ENCODE data around the gene SULT6B1. TPM values are rescaled to one million over a fixed set of nuclear protein-coding genes. Genes with fewer than 3 reads are reported as not detected.

Gene SULT6B1
- total RNA-seq, 1 experiment from 2014 or later, result not detected

DNA sequence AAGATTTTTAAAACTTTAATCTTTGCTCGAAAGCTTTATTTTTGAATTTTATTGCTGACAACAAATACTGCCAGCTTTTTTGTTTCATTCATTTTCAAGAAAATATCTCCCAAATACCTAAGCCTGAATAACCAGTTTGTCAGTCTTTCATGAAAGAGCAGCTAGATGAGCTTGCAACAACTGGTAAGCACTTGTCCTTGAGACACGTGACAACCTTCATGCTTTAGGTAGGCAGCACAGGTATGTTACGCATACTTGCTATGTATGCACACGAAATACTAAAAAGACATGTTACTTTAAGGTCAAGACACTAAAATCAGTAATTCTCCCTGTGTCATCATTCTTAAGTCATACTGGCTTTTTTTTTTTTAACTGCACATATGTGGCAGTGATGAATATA is 30.6 kb upstream of the SULT6B1 start:
- intact Hi-C loops (cut with micrococcal nuclease; ENCODE audit: unreplicated experiment), result no loop called here
- no peak overlapping the region for H3K27ac Mint-ChIP-seq (ENCODE audit: unreplicated experiment)
- no TSS peak for BruUV-seq (replicated peaks)

DNA sequence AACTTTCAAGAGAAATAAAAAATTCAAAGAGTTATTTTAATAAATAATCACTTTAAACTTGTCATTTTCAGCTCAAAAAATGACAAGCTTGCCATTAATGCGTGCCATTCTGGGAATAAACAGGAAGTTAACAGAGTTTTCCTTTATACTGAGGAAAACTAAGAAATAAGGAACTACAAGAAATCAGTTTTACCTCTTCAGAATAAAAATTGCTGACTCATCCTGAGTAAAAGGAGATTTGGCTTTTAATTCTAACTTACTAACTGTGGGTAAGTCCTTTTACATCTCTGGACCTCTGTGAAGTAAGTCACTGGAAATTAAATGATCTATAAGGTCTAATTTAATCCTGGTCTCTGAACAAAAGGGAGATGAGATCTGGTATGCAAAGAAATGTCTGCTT is 26.8 kb upstream of the SULT6B1 start:
- CTCF ChIA-PET, result no interaction called here
- peaks cover 1% of the 10 kb centered on the region for H3K36me3 ChIP-seq (ENCODE audit: control insufficient read depth, insufficient read depth, low read length)
- TF ChIP-seq, protein P1, sequence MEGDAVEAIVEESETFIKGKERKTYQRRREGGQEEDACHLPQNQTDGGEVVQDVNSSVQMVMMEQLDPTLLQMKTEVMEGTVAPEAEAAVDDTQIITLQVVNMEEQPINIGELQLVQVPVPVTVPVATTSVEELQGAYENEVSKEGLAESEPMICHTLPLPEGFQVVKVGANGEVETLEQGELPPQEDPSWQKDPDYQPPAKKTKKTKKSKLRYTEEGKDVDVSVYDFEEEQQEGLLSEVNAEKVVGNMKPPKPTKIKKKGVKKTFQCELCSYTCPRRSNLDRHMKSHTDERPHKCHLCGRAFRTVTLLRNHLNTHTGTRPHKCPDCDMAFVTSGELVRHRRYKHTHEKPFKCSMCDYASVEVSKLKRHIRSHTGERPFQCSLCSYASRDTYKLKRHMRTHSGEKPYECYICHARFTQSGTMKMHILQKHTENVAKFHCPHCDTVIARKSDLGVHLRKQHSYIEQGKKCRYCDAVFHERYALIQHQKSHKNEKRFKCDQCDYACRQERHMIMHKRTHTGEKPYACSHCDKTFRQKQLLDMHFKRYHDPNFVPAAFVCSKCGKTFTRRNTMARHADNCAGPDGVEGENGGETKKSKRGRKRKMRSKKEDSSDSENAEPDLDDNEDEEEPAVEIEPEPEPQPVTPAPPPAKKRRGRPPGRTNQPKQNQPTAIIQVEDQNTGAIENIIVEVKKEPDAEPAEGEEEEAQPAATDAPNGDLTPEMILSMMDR (IDR thresholded peaks at IDR 0.05; ENCODE audit: insufficient read depth in 1 of 2, low read depth in 1 of 2, low read length in 1 of 2, severe bottlenecking in 1 of 2, unreplicated experiment in 1 of 2), result no peak
- POLR2A ChIA-PET, result no interaction called here
- intact Hi-C loops (cut with micrococcal nuclease; ENCODE audit: unreplicated experiment), result no loop called here
- H3K4me1 ChIP-seq, result no peaks in the 10 kb centered on the region
- no peaks in the 10 kb centered on the region for H3K27me3 ChIP-seq (replicated peaks; ENCODE audit: control insufficient read depth, insufficient read depth, low read length)
- BruUV-seq (replicated peaks), result no TSS peak
- no peak overlapping the region for H3K4me3 ChIP-seq (ENCODE audit: low read depth, low read length)
- H3K27ac Mint-ChIP-seq (ENCODE audit: unreplicated experiment), result no peak overlapping the region
- no peak for DNase-seq
- H3K9me3 Mint-ChIP-seq (ENCODE audit: unreplicated experiment), result no peaks in the 10 kb centered on the region
- no peaks in the 10 kb centered on the region for H3K9me3 ChIP-seq
- no peaks in the 10 kb centered on the region for H3K27me3 Mint-ChIP-seq (ENCODE audit: insufficient read depth, unreplicated experiment)
- no peak overlapping the region for H3K4me3 Mint-ChIP-seq (ENCODE audit: unreplicated experiment)
- H3K36me3 Mint-ChIP-seq (ENCODE audit: insufficient read depth, unreplicated experiment), result peaks cover 92% of the 10 kb centered on the region
- no peaks in the 10 kb centered on the region for H3K4me1 Mint-ChIP-seq (ENCODE audit: low read depth, unreplicated experiment)

More for the DNA sequence above, 30.6 kb upstream of the SULT6B1 start:
- Mint-ChIP-seq H3K27me3 (ENCODE audit: insufficient read depth, unreplicated experiment) (no peaks in the 10 kb centered on the region), H3K36me3 (ENCODE audit: insufficient read depth, unreplicated experiment) (peaks cover 91% of the 10 kb centered on the region), H3K4me1 (ENCODE audit: low read depth, unreplicated experiment) (no peaks in the 10 kb centered on the region), H3K4me3 (ENCODE audit: unreplicated experiment) (no peak overlapping the region), H3K9me3 (ENCODE audit: unreplicated experiment) (no peaks in the 10 kb centered on the region)
- TF ChIP-seq, protein P1 (IDR thresholded peaks at IDR 0.05; ENCODE audit: insufficient read depth in 1 of 2, low read depth in 1 of 2, low read length in 1 of 2, severe bottlenecking in 1 of 2, unreplicated experiment in 1 of 2), result no peak
- ChIA-PET CTCF (no interaction called here), POLR2A (interaction anchor here (0.6 kb wide), 1 partner anchor 448 kb away, joined by 3 read pairs; no protein-coding TSS in a partner anchor)
- Histone ChIP-seq H3K4me3 (ENCODE audit: low read depth, low read length) (no peak overlapping the region), H3K36me3 (ENCODE audit: control insufficient read depth, insufficient read depth, low read length) (peaks cover 5% of the 10 kb centered on the region), H3K27me3 (replicated peaks; ENCODE audit: control insufficient read depth, insufficient read depth, low read length) (no peaks in the 10 kb centered on the region), H3K4me1 (no peaks in the 10 kb centered on the region), H3K9me3 (no peaks in the 10 kb centered on the region)
- no peak for DNase-seq

DNA sequence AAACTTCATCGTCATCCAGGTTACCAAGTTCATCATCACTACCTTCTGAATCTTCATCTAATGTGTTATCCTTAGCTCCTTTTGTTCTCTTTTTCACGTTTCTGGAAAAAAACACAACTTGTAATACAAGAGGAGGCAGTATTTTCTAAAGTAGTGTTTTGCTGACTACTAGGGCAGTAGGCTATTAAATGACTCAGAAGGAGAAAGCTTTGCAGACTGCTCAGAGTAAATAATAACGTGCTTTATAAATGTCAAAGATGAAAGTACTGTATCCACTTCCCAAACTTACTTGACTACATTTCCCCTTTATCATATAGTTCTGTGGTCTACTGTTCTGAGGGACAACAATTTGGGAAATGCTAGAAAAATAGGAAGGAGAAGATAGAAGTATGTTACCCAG is 23.5 kb upstream of the SULT6B1 start:
- TF ChIP-seq, protein P1 (IDR thresholded peaks at IDR 0.05; ENCODE audit: insufficient read depth in 1 of 2, low read depth in 1 of 2, low read length in 1 of 2, severe bottlenecking in 1 of 2, unreplicated experiment in 1 of 2), result no peak
- peaks cover 6% of the 10 kb centered on the region; the same call in 1 of the 2 replicates for H3K9me3 ChIP-seq
- no TSS peak for BruUV-seq (replicated peaks)
- no peaks in the 10 kb centered on the region for H3K4me1 ChIP-seq
- intact Hi-C loops (cut with micrococcal nuclease; ENCODE audit: unreplicated experiment), result no loop called here
- CTCF ChIA-PET, result no interaction called here
- Mint-ChIP-seq H3K4me3 (ENCODE audit: unreplicated experiment) (no peak overlapping the region), H3K27ac (ENCODE audit: unreplicated experiment) (no peak overlapping the region), H3K9me3 (ENCODE audit: unreplicated experiment) (peaks cover 14% of the 10 kb centered on the region), H3K36me3 (ENCODE audit: insufficient read depth, unreplicated experiment) (peaks cover 93% of the 10 kb centered on the region), H3K4me1 (ENCODE audit: low read depth, unreplicated experiment) (no peaks in the 10 kb centered on the region), H3K27me3 (ENCODE audit: insufficient read depth, unreplicated experiment) (no peaks in the 10 kb centered on the region)
- no peaks in the 10 kb centered on the region for H3K27me3 ChIP-seq (replicated peaks; ENCODE audit: control insufficient read depth, insufficient read depth, low read length)
- peaks cover 4% of the 10 kb centered on the region for H3K36me3 ChIP-seq (ENCODE audit: control insufficient read depth, insufficient read depth, low read length)
- no peak overlapping the region for H3K4me3 ChIP-seq (ENCODE audit: low read depth, low read length)
- no peak for DNase-seq
- POLR2A ChIA-PET, result no interaction called here

Measured in Caco-2 (cell line).